Caki2 (cell line): ENCODE results near the gene GPC5. TPM values are rescaled to one million over a fixed set of nuclear protein-coding genes. Genes with fewer than 3 reads are reported as not detected.
"Not testable (repeated sequence)": the region's sequence is repeated elsewhere in the genome, so short reads cannot be mapped to it uniquely, and the experiment has no call there.

Experiments
- DNase-seq: peaks from one replicate; pipeline ENCODE4 v3.0.0-alpha.2; 2015; ENCODE audit warnings: low read depth
- in situ Hi-C: cut with HindIII; loops from 2 replicates; pipeline ENCODE4 v1.10.0; 2016; ENCODE audit warnings: low sequenced_read_pairs, low pct_unique_long_range_greater_than_20kb, mixed read lengths
- total RNA-seq: library from RNA; depleted of rRNA; stranded (reverse); fragments of >200 nt; shearing (Covaris generic); gene quantifications from 2 replicates; pipeline ENCODE4 v1.2.3, GENCODE V29; 2014; ENCODE audit warnings: low replicate concordance

Gene GPC5
- total RNA-seq, 1 experiment from 2014 or later, result not detected

- in situ Hi-C loops, result no loop called here
- DNase-seq, result no peak
Observed at GRCh38 chr13:91657283-91657682, 258.9 kb downstream of the GPC5 start.

GRCh38 chr13:91659256-91660075, 261.0 kb downstream of the GPC5 start:
- in situ Hi-C loops, result no loop called here
- DNase-seq, result no peak

GRCh38 chr13:91660076-91660415, 261.6 kb downstream of the GPC5 start:
- DNase-seq, result no peak
- in situ Hi-C loops, result no loop called here

GRCh38 chr13:91661692-91662490, 263.5 kb downstream of the GPC5 start:
- in situ Hi-C loops, result no loop called here
- no peak for DNase-seq

GRCh38 chr13:91664039-91664438, 265.6 kb downstream of the GPC5 start:
- in situ Hi-C loops, result no loop called here
- DNase-seq, result no peak

- in situ Hi-C loops, result no loop called here
- no peak for DNase-seq
Observed at GRCh38 chr13:91667486-91667885, 269.1 kb downstream of the GPC5 start.

GRCh38 chr13:91668866-91669495, 270.6 kb downstream of the GPC5 start:
- DNase-seq, result no peak
- in situ Hi-C loops, result no loop called here

GRCh38 chr13:91674347-91674746, 275.9 kb downstream of the GPC5 start:
- DNase-seq, in situ Hi-C loops: not testable (repeated sequence)

GRCh38 chr13:91684746-91685145, 286.3 kb downstream of the GPC5 start:
- in situ Hi-C loops, result no loop called here
- DNase-seq, result no peak

GRCh38 chr13:91690944-91691343, 292.5 kb downstream of the GPC5 start:
- in situ Hi-C loops, result no loop called here
- DNase-seq, result no peak

GRCh38 chr13:91693466-91693865, 295.0 kb downstream of the GPC5 start:
- in situ Hi-C loops, result no loop called here
- DNase-seq, result no peak

- in situ Hi-C loops, result no loop called here
Observed at GRCh38 chr13:91698308-91698707, 299.9 kb downstream of the GPC5 start.

GRCh38 chr13:91698767-91699166, 300.3 kb downstream of the GPC5 start:
- no peak for DNase-seq
- in situ Hi-C loops, result no loop called here

More at GRCh38 chr13:91698308-91698707, 299.9 kb downstream of the GPC5 start:
- no peak for DNase-seq

- DNase-seq, result no peak
- in situ Hi-C loops, result no loop called here
Observed at GRCh38 chr13:91699863-91700262, 301.4 kb downstream of the GPC5 start.

- in situ Hi-C loops, result no loop called here
- no peak for DNase-seq
Observed at GRCh38 chr13:91701975-91702374, 303.6 kb downstream of the GPC5 start.

- in situ Hi-C loops, result no loop called here
- DNase-seq, result no peak
Observed at GRCh38 chr13:91702411-91702810, 304.0 kb downstream of the GPC5 start.

- no peak for DNase-seq
- in situ Hi-C loops, result no loop called here
Observed at GRCh38 chr13:91704398-91704797, 306.0 kb downstream of the GPC5 start.

GRCh38 chr13:91708558-91708957, 310.1 kb downstream of the GPC5 start:
- no peak for DNase-seq
- in situ Hi-C loops, result no loop called here

GRCh38 chr13:91709180-91709579, 310.8 kb downstream of the GPC5 start:
- in situ Hi-C loops, result no loop called here
- no peak for DNase-seq
